Kidney epithelial cell (primary cell): ENCODE data around the gene CXXC1. TPM values are rescaled to one million over a fixed set of nuclear protein-coding genes. Genes with fewer than 3 reads are reported as not detected.
"Not testable (repeated sequence)": the region's sequence is repeated elsewhere in the genome, so short reads cannot be mapped to it uniquely, and the experiment has no call there.

ENCODE experiments used
- DNase-seq: peaks from one replicate; pipeline ENCODE4 v3.0.0-alpha.2; 2010; ENCODE audit warnings: low read depth
- H3K27me3 ChIP-seq: 2 replicates; pipeline ENCODE4 v1.6.0; 2011; ENCODE audit warnings: low read length; ENCODE audit not compliant: control insufficient read depth, insufficient read depth
- H3K36me3 ChIP-seq: 2 replicates; pipeline ENCODE4 v1.5.1; 2011; ENCODE audit warnings: low read length; ENCODE audit not compliant: control insufficient read depth, insufficient read depth
- H3K4me3 ChIP-seq: 2 replicates; pipeline ENCODE4 v1.5.1; 2011; ENCODE audit warnings: low read depth, mild to moderate bottlenecking, control low read depth, low read length
- CTCF ChIP-seq: IDR thresholded peaks from 2 replicates; pipeline ENCODE4 v1.5.1; 2011; ENCODE audit warnings: mild to moderate bottlenecking, moderate library complexity, low read length, control low read depth, inconsistent platforms; ENCODE audit not compliant: insufficient read depth, poor library complexity, severe bottlenecking
- total RNA-seq: library from RNA; depleted of rRNA; stranded (reverse); fragments of >200 nt; gene quantifications from 2 replicates; pipeline ENCODE4 v1.2.3, GENCODE V29; 2015

Gene CXXC1
- total RNA-seq, 1 donor from 2014 or later: 41.3 TPM

- DNase-seq: no peak
- H3K4me3 ChIP-seq: no peak overlapping the region
- H3K36me3 ChIP-seq: no peaks in the 10 kb centered on the region
- TF ChIP-seq CTCF: no peak
- no peaks in the 10 kb centered on the region for H3K27me3 ChIP-seq
Observed at GRCh38 chr18:50289108-50289443, 1.6 kb upstream of the CXXC1 start.

DNA sequence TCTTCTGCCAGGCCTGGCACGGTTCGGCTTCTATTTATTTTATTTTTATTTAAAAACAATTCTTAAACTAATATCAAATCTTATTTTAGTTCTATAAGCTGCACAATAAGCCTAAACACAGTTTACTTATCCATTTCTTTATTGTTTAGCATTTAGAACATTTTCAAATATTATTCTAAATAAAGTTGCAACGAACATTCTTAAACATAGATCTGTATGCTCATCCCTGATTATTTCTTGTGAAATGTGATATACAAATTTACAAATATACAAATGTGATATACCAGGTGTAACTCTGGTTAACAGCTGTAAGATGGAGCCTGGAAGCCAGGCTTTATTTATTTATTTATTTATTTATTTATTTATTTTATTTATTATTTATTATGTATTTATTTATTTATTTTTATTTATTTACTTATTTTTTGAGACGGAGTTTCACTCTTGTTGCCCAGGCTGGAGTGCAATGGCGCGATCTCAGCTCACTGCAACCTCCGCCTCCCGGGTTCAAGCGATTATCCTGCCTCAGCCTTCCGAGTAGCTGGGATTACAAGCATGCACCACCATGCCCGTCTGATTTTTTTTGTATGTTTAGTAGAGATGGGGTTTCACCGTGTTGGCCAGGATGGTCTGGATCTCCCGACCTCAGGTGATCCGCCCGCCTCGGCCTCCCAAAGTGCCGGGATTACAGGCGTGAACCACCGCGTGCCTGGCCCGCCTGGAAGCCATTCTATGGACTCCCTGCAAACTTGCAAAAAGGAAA is 1.0 kb upstream of the CXXC1 start:
- peak overlapping the region; percentile 96 for H3K4me3 ChIP-seq
- H3K27me3 ChIP-seq, DNase-seq, H3K36me3 ChIP-seq: not testable (repeated sequence)

GRCh38 chr18:50287028-50287440 is 458 bp downstream of the CXXC1 start:
- no peak for TF ChIP-seq CTCF
- Histone ChIP-seq H3K27me3 (no peaks in the 10 kb centered on the region), H3K36me3 (no peaks in the 10 kb centered on the region), H3K4me3 (peak overlapping the region; percentile 96)
- DNase-seq: no peak

- Histone ChIP-seq H3K36me3 (no peaks in the 10 kb centered on the region), H3K4me3 (peak overlapping the region; percentile 96), H3K27me3 (no peaks in the 10 kb centered on the region)
- DNase-seq: no peak
- no peak for TF ChIP-seq CTCF
Observed at GRCh38 chr18:50286391-50287027, 983 bp downstream of the CXXC1 start.

GRCh38 chr18:50285631-50286321 is 1.7 kb downstream of the CXXC1 start:
- no peak for TF ChIP-seq CTCF
- Histone ChIP-seq H3K36me3 (no peaks in the 10 kb centered on the region), H3K27me3 (no peaks in the 10 kb centered on the region), H3K4me3 (no peak overlapping the region)
- DNase-seq: no peak

- no peak for TF ChIP-seq CTCF
- DNase-seq: no peak
Observed at GRCh38 chr18:50285071-50285470, 2.4 kb downstream of the CXXC1 start.

More at GRCh38 chr18:50285071-50285470, 2.4 kb downstream of the CXXC1 start:
- Histone ChIP-seq H3K27me3 (no peaks in the 10 kb centered on the region), H3K4me3 (no peak overlapping the region), H3K36me3 (no peaks in the 10 kb centered on the region)
